NCI-H2196 treated with DMSO at 0.1 percent for 48 hours (cell line): ENCODE results near the gene ARRB1.

Experiments
- DNase-seq: peaks from one replicate; lab custom pipeline; 2025; ENCODE audit not compliant: unreplicated experiment; lab: John Stamatoyannopoulos, UW

The ARRB1 gene

GRCh38 chr11:75236062-75236461 lies 115.4 kb downstream of the ARRB1 start:
- no peak for DNase-seq

DNA sequence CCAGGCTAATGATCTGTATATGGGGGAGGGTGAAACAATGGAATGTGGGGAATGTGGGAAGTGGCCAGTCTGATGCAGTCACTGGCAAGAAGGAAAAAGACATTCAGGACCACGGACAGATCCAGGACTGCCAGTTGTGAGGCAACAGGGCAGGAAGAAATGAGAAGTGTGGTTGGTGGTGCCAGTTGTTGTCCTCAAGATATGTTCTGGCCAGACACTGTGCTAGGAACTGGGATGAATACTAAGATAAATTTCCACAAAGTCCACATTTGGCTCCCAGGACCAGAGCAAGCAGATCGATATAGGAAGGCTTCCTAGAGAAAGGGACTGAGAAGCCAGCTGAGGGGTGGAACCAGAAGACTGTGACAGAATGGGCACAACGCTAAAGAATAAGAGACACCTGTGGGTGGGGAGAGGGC lies 117.7 kb downstream of the ARRB1 start:
- no peak for DNase-seq

DNA sequence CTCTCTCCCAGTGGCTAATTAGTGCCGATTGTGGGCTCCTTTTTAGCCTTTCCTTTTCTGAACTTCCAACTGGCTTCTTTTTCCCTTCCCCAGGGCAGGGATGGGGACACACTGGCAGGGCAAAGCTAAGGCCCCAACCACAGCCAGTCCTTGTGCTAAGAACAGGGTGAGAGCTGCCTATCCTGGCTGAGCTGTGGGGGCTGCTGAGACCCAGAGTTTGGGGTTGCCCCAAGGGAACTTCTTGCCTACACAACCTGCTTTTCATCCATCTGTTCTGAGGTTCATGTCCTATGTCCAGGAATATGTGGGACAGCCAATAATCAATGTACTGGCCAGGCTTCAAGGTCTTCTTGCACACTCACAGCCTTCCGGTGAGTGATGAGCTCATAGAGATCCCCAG lies 120.8 kb downstream of the ARRB1 start:
- DNase-seq: no peak

GRCh38 chr11:75229466-75229865 lies 122.0 kb downstream of the ARRB1 start:
- no peak for DNase-seq

DNA sequence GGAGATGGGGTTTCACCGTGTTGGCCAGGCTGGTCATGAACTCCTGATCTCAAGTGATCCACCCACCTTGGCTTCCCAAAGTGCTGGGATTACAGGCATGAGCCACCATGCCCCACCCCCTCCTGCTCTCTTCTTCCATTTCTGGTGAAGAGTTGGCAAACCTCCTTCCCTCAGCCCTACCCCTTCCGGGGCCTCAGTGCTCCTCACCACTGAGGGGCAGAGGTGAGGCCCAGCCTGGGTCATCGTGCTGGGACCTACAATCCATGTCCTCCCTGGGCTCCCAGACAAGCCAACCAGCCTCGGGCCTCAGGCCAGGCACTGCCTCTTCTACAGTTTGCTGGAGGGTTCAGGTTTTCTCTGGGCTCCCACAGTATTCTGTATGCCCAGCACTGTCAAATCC lies 125.7 kb downstream of the ARRB1 start:
- no peak for DNase-seq

DNA sequence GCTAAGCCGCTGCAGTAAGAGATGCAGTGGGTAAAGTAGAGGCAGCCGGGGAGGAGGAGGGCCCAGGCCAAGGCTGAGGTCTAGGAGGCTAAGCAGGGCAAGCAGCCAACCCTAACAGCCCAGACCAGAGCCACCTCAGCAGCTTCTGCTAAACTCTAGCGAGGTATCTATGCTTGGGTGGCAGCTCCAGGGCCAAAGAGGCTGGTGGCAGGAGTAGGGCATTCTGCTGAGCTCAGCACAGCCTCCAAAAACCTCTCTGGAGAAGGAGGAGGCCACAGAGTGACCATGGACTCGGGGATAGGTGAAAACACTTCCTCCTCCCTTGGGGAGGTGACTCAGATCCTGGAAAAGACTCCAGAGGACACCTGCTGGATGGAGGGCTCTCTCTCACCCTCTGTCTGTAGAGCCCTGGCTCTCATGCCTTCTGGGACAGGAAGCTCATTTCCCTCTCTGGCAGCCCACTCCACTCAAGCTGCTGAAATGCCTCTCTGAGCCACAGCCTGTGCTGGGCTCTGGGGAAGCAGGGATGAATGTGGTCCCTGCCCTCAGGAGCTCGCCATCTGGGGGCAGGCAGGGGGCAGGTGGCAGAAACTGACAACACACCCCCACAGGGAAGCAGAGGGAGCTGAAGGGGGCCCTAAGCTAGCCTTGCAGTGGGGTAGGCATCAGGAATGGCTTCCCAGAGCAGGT lies 127.4 kb downstream of the ARRB1 start:
- no peak for DNase-seq

DNA sequence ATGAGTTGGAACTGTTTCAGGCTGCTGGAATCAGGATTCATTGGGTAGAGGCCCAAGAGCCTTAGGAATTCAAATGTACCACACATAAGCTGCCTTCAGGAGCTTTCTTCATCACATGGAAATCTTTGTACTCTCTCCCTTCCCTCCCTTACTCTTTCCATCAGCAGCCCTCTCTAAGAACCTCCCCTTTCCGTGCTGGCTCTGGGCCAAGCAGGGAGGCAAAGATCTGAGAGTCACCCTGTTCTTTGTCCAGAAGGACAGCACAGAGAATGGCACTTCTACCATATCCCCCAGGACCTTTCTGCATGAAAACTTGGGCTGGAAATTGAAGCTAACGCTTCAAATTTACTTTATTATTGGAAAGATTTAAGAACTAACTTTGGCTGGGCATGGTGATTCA lies 131.6 kb downstream of the ARRB1 start:
- DNase-seq: no peak

- no peak for DNase-seq
These were observed 136.6 kb downstream of the ARRB1 start for GRCh38 chr11:75214843-75215242.

DNA sequence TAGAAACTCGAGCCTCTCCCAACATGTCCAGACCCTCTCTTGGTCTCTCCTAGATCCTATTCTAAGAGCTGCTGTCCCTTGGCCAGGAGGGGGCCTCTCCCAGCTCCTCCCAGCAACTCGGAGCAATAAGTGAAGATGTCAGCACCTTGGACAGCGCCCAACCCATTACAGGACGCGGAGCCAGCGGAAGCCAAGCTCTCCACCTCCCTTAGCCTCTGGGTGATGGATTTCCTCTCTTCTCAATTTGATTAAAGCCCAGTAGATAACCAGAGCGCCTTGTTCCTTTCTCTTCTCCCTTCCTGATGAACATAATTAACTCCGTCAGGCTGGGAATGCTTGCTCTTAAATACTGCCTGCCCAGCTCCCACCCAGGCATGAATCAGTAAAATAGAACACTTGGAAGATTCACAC lies 137.0 kb downstream of the ARRB1 start:
- peak; percentile 29 for DNase-seq
